Astrocyte (in vitro differentiated cells and primary cell): ENCODE measurements around the gene DLGAP1. TPM values are rescaled to one million over a fixed set of nuclear protein-coding genes. Genes with fewer than 3 reads are reported as not detected.

ENCODE experiments used
- DNase-seq: peaks from one replicate; pipeline ENCODE4 v3.0.0-alpha.2; 2010; ENCODE audit warnings: low read depth
- FAIRE-seq: peaks from 2 replicates; lab custom pipeline; 2011; peaks lifted over from hg19 to GRCh38; lab: Jason Lieb, UNC
- H2AFZ ChIP-seq: 2 replicates; pipeline ENCODE4 v1.6.0; 2012; ENCODE audit warnings: low read depth, low read length, inconsistent platforms
- H3K27ac ChIP-seq: 2 replicates; pipeline ENCODE4 v1.5.1; 2011; ENCODE audit warnings: low read depth, low read length, inconsistent platforms
- H3K27me3 ChIP-seq: 2 replicates; pipeline ENCODE4 v1.6.0; 2011; ENCODE audit warnings: low read length, inconsistent platforms; ENCODE audit not compliant: insufficient read depth
- H3K36me3 ChIP-seq: 2 replicates; pipeline ENCODE4 v1.5.1; 2011; ENCODE audit warnings: low read length, inconsistent platforms; ENCODE audit not compliant: insufficient read depth
- H3K4me1 ChIP-seq: 2 replicates; pipeline ENCODE4 v1.5.1; 2011; ENCODE audit warnings: low read length, inconsistent platforms; ENCODE audit not compliant: insufficient read depth
- H3K4me2 ChIP-seq: 2 replicates; pipeline ENCODE4 v1.6.0; 2012; ENCODE audit warnings: low read length, inconsistent platforms
- H3K4me3 ChIP-seq: 2 replicates; pipeline ENCODE4 v1.5.1; 2011; ENCODE audit warnings: low read depth, mild to moderate bottlenecking, low read length, inconsistent platforms; ENCODE audit not compliant: insufficient read depth
- H3K79me2 ChIP-seq: 2 replicates; pipeline ENCODE4 v1.6.0; 2012; ENCODE audit warnings: mild to moderate bottlenecking, low read length, inconsistent platforms; ENCODE audit not compliant: insufficient read depth
- H3K9ac ChIP-seq: 2 replicates; pipeline ENCODE4 v1.6.0; 2012; ENCODE audit warnings: mild to moderate bottlenecking, low read length, inconsistent platforms
- H3K9me3 ChIP-seq: 2 replicates; pipeline ENCODE4 v1.5.1; 2012; ENCODE audit warnings: low read depth, mild to moderate bottlenecking, low read length, inconsistent platforms; ENCODE audit not compliant: insufficient read depth
- H4K20me1 ChIP-seq: 2 replicates; pipeline ENCODE4 v1.6.0; 2012; ENCODE audit warnings: low read length, inconsistent platforms; ENCODE audit not compliant: insufficient read depth
- H3K27ac Mint-ChIP-seq: one replicate; pipeline ENCODE4 v1.8.0; 2021; ENCODE audit warnings: mild to moderate bottlenecking, mixed read lengths; ENCODE audit not compliant: unreplicated experiment
- H3K27me3 Mint-ChIP-seq: one replicate; pipeline ENCODE4 v1.8.0; 2021; ENCODE audit warnings: low read depth, mixed read lengths; ENCODE audit not compliant: unreplicated experiment
- H3K36me3 Mint-ChIP-seq: one replicate; pipeline ENCODE4 v1.8.0; 2021; ENCODE audit warnings: low read depth, mixed read lengths; ENCODE audit not compliant: unreplicated experiment
- H3K4me1 Mint-ChIP-seq: one replicate; pipeline ENCODE4 v1.8.0; 2021; ENCODE audit warnings: low read depth, mixed read lengths; ENCODE audit not compliant: unreplicated experiment
- H3K4me3 Mint-ChIP-seq: one replicate; pipeline ENCODE4 v1.8.0; 2021; ENCODE audit warnings: mild to moderate bottlenecking, moderate library complexity, mixed read lengths; ENCODE audit not compliant: unreplicated experiment
- H3K9me3 Mint-ChIP-seq: one replicate; pipeline ENCODE4 v1.8.0; 2021; ENCODE audit warnings: mild to moderate bottlenecking, mixed read lengths; ENCODE audit not compliant: unreplicated experiment
- CTCF ChIP-seq: IDR thresholded peaks from 2 replicates; pipeline ENCODE4 v1.5.1; 2011; ENCODE audit warnings: low read depth, mild to moderate bottlenecking, inconsistent platforms, low read length, moderate library complexity; ENCODE audit not compliant: insufficient read depth
- EZH2 ChIP-seq: IDR thresholded peaks from 2 replicates; pipeline ENCODE4 v1.6.1; 2012; ENCODE audit warnings: mild to moderate bottlenecking, low read length, inconsistent platforms; ENCODE audit not compliant: insufficient read depth
- total RNA-seq: library from RNA; stranded (reverse); gene quantifications from 2 replicates; pipeline ENCODE4 v1.2.1, GENCODE V29; 2021

DLGAP1 gene
- total RNA-seq, 1 donor from 2014 or later: 2.3 TPM

- no peaks in the 10 kb centered on the region for H3K4me1 ChIP-seq
- no peaks in the 10 kb centered on the region for H3K36me3 ChIP-seq
- H3K4me2 ChIP-seq: no peak overlapping the region
- H3K27ac Mint-ChIP-seq: no peak overlapping the region
- H3K27ac ChIP-seq: no peak overlapping the region
- FAIRE-seq (no peak), DNase-seq (no peak)
- H3K27me3 Mint-ChIP-seq: no peaks in the 10 kb centered on the region
- H3K4me1 Mint-ChIP-seq: no peaks in the 10 kb centered on the region
- H4K20me1 ChIP-seq: no peaks in the 10 kb centered on the region
- H3K36me3 Mint-ChIP-seq: peaks cover 2% of the 10 kb centered on the region
- no peak overlapping the region for H2AFZ ChIP-seq
- TF ChIP-seq EZH2 (no peak), CTCF (no peak)
- no peaks in the 10 kb centered on the region for H3K79me2 ChIP-seq
- H3K9me3 ChIP-seq: no peaks in the 10 kb centered on the region
- H3K9ac ChIP-seq: no peak overlapping the region
- H3K4me3 ChIP-seq: no peak overlapping the region
- H3K4me3 Mint-ChIP-seq: no peak overlapping the region
- no peaks in the 10 kb centered on the region for H3K9me3 Mint-ChIP-seq
- H3K27me3 ChIP-seq: no peaks in the 10 kb centered on the region
Measured at GRCh38 chr18:3879836-3880120, 575.3 kb downstream of the DLGAP1 start.

GRCh38 chr18:3879114-3879835 is 575.8 kb downstream of the DLGAP1 start:
- Mint-ChIP-seq H3K4me1 (no peaks in the 10 kb centered on the region), H3K27ac (no peak overlapping the region), H3K36me3 (peaks cover 2% of the 10 kb centered on the region), H3K9me3 (no peaks in the 10 kb centered on the region), H3K4me3 (no peak overlapping the region), H3K27me3 (no peaks in the 10 kb centered on the region)
- DNase-seq (no peak), FAIRE-seq (no peak)
- no peak for TF ChIP-seq CTCF
- TF ChIP-seq EZH2: no peak
- no peak overlapping the region for H3K9ac ChIP-seq
- no peak overlapping the region for H3K4me3 ChIP-seq
- no peak overlapping the region for H2AFZ ChIP-seq
- no peaks in the 10 kb centered on the region for H3K27me3 ChIP-seq
- H3K4me2 ChIP-seq: no peak overlapping the region
- H3K9me3 ChIP-seq: no peaks in the 10 kb centered on the region
- H3K79me2 ChIP-seq: no peaks in the 10 kb centered on the region
- no peaks in the 10 kb centered on the region for H3K4me1 ChIP-seq
- no peaks in the 10 kb centered on the region for H4K20me1 ChIP-seq
- no peak overlapping the region for H3K27ac ChIP-seq
- H3K36me3 ChIP-seq: no peaks in the 10 kb centered on the region

- no peak overlapping the region for H3K4me2 ChIP-seq
- peaks cover 2% of the 10 kb centered on the region for H3K36me3 Mint-ChIP-seq
- no peaks in the 10 kb centered on the region for H4K20me1 ChIP-seq
- no peaks in the 10 kb centered on the region for H3K79me2 ChIP-seq
- no peak overlapping the region for H2AFZ ChIP-seq
- H3K27ac ChIP-seq: no peak overlapping the region
- FAIRE-seq: no peak
- H3K4me3 Mint-ChIP-seq: no peak overlapping the region
- no peak overlapping the region for H3K4me3 ChIP-seq
- H3K4me1 ChIP-seq: no peaks in the 10 kb centered on the region
- DNase-seq: no peak
- peaks cover 3% of the 10 kb centered on the region for H3K4me1 Mint-ChIP-seq
- no peaks in the 10 kb centered on the region for H3K9me3 ChIP-seq
- no peaks in the 10 kb centered on the region for H3K27me3 Mint-ChIP-seq
- no peaks in the 10 kb centered on the region for H3K9me3 Mint-ChIP-seq
- TF ChIP-seq EZH2: no peak
- TF ChIP-seq CTCF: no peak
- no peaks in the 10 kb centered on the region for H3K27me3 ChIP-seq
- H3K36me3 ChIP-seq: no peaks in the 10 kb centered on the region
- no peak overlapping the region for H3K9ac ChIP-seq
- no peak overlapping the region for H3K27ac Mint-ChIP-seq
Measured at GRCh38 chr18:3878401-3878800, 576.7 kb downstream of the DLGAP1 start.
